ENCODE measurements around the gene DAPK1.

DNA sequence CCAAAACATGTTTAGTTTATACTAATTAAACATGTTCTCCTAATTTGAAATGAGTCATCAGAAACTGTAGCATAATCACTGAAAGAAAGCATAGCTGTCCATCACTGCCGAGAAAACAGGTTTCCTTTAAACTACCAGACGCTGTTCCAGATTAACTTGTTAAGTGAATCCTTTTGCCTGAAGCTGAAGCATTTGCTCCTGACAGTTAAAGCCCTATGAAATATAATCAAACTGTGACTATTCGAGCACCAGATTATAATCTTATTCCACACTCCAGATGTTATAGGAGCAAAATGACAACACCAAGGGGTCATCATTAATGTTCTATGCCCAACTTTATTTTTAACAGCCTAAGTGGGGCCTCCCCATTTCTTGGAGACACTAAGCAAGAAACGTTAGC lies 142.3 kb downstream of the DAPK1 start:
- TF ChIP-seq, protein P1, sequence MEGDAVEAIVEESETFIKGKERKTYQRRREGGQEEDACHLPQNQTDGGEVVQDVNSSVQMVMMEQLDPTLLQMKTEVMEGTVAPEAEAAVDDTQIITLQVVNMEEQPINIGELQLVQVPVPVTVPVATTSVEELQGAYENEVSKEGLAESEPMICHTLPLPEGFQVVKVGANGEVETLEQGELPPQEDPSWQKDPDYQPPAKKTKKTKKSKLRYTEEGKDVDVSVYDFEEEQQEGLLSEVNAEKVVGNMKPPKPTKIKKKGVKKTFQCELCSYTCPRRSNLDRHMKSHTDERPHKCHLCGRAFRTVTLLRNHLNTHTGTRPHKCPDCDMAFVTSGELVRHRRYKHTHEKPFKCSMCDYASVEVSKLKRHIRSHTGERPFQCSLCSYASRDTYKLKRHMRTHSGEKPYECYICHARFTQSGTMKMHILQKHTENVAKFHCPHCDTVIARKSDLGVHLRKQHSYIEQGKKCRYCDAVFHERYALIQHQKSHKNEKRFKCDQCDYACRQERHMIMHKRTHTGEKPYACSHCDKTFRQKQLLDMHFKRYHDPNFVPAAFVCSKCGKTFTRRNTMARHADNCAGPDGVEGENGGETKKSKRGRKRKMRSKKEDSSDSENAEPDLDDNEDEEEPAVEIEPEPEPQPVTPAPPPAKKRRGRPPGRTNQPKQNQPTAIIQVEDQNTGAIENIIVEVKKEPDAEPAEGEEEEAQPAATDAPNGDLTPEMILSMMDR (IDR thresholded peaks at IDR 0.05): no peak
- TF ChIP-seq ZFX (IDR thresholded peaks at IDR 0.05; ENCODE audit: borderline replicate concordance): no peak

Data from 22Rv1 (cell line).